HEK293 (cell line): ENCODE data around the gene FOXRED2.

ENCODE experiments used
- CTCF ChIA-PET: fragments of 350-600 bp; formaldehyde crosslinking; extraction: SDS; loops from one replicate; lab custom pipeline; 2021; ENCODE audit warnings: antibody characterized with exemption; lab: Yijun Ruan, JAX
- POLR2A ChIA-PET: fragments of 300-600 bp; formaldehyde crosslinking; extraction: SDS; loops from one replicate; lab custom pipeline; 2020; ENCODE audit warnings: antibody characterized with exemption, inconsistent platforms; lab: Yijun Ruan, JAX
- H3K27ac ChIP-seq: fragments of 200-500 bp; sonication (Bioruptor generic); 2 replicates; pipeline ENCODE4 v1.5.1; 2014; ENCODE audit warnings: low read depth, low read length, control low read depth, inconsistent platforms; ENCODE audit errors: extremely low read depth
- H3K36me3 ChIP-seq, 2 experiments: fragments of 200-500 bp in 1 of 2; sonication (Bioruptor generic) in 1 of 2; 1 replicate in 1 of 2; 2 replicates in 1 of 2; pipeline ENCODE4 v1.5.1; 2014 to 2017; ENCODE audit warnings: inconsistent platforms in 2 of 2, low read length in 2 of 2; ENCODE audit not compliant: control insufficient read depth in 2 of 2, insufficient read depth in 1 of 2
- H3K4me1 ChIP-seq: fragments of 200-500 bp; sonication (Bioruptor generic); 2 replicates; pipeline ENCODE4 v1.5.1; 2014; ENCODE audit warnings: mild to moderate bottlenecking, low read length, inconsistent platforms; ENCODE audit not compliant: control insufficient read depth, insufficient read depth
- H3K4me3 ChIP-seq: 2 replicates; pipeline ENCODE4 v1.5.1; 2011; ENCODE audit warnings: low read depth, mild to moderate bottlenecking, control low read depth, low read length, moderate library complexity
- H3K9me3 ChIP-seq: fragments of 200-500 bp; sonication (Bioruptor generic); 2 replicates; pipeline ENCODE4 v1.5.1; 2014; ENCODE audit warnings: low read depth, low read length, inconsistent platforms; ENCODE audit not compliant: control insufficient read depth, insufficient read depth
- KLF7 ChIP-seq: fragments of 450-650 bp; formaldehyde crosslinking; IDR thresholded peaks from 2 replicates; pipeline ENCODE4 v1.5.1; 2016; ENCODE audit warnings: missing biosample characterization, missing genetic modification characterization, borderline replicate concordance
- SALL2 ChIP-seq: fragments of 450-650 bp; formaldehyde crosslinking; IDR thresholded peaks from 2 replicates; pipeline ENCODE4 v1.5.0; 2017; ENCODE audit warnings: missing biosample characterization, mild to moderate bottlenecking, missing genetic modification characterization, borderline replicate concordance
- SETDB1 ChIP-seq: IDR thresholded peaks from one replicate; pipeline ENCODE4 v1.6.1; 2017; ENCODE audit warnings: mild to moderate bottlenecking, low read length, moderate library complexity, mixed read lengths; ENCODE audit not compliant: insufficient read length
- TCF7L2 ChIP-seq: IDR thresholded peaks from 2 replicates; pipeline ENCODE4 v1.6.1; 2011; ENCODE audit warnings: low read depth, mild to moderate bottlenecking, inconsistent platforms, low read length, moderate library complexity, borderline replicate concordance
- ZNF10 ChIP-seq: fragments of 450-650 bp; formaldehyde crosslinking; IDR thresholded peaks from 2 replicates; pipeline ENCODE4 v1.5.1; 2017; ENCODE audit warnings: missing biosample characterization, missing genetic modification characterization
- ZNF114 ChIP-seq: fragments of 450-650 bp; formaldehyde crosslinking; IDR thresholded peaks from 2 replicates; pipeline ENCODE4 v1.5.0; 2017; ENCODE audit warnings: missing biosample characterization, missing genetic modification characterization
- ZNF211 ChIP-seq: fragments of 450-650 bp; formaldehyde crosslinking; IDR thresholded peaks from 2 replicates; pipeline ENCODE4 v1.5.1; 2016; ENCODE audit warnings: low read depth, missing biosample characterization, missing genetic modification characterization
- ZNF335 ChIP-seq: fragments of 450-650 bp; formaldehyde crosslinking; conservative IDR thresholded peaks from 2 replicates; pipeline ENCODE4 v1.5.1; 2016; ENCODE audit warnings: missing biosample characterization, missing genetic modification characterization
- ZNF37A ChIP-seq: fragments of 450-650 bp; IDR thresholded peaks from 2 replicates; pipeline ENCODE4 v1.5.1; 2018; ENCODE audit warnings: missing biosample characterization, missing genetic modification characterization
- ZNF394 ChIP-seq: fragments of 450-650 bp; formaldehyde crosslinking; IDR thresholded peaks from 2 replicates; pipeline ENCODE4 v1.5.1; 2016; ENCODE audit warnings: missing biosample characterization, missing genetic modification characterization, mild to moderate bottlenecking, moderate library complexity, borderline replicate concordance
- ZNF416 ChIP-seq: fragments of 450-650 bp; formaldehyde crosslinking; IDR thresholded peaks from 2 replicates; pipeline ENCODE4 v1.5.1; 2016; ENCODE audit warnings: missing biosample characterization, missing genetic modification characterization
- ZNF501 ChIP-seq: fragments of 450-650 bp; formaldehyde crosslinking; IDR thresholded peaks from 2 replicates; pipeline ENCODE4 v1.5.1; 2016; ENCODE audit warnings: missing biosample characterization, missing genetic modification characterization
- ZNF571 ChIP-seq: fragments of 450-650 bp; formaldehyde crosslinking; IDR thresholded peaks from 2 replicates; pipeline ENCODE4 v1.5.0; 2017; ENCODE audit warnings: missing biosample characterization, missing genetic modification characterization
- ZNF600 ChIP-seq: fragments of 450-650 bp; formaldehyde crosslinking; IDR thresholded peaks from 2 replicates; pipeline ENCODE4 v1.5.1; 2016; ENCODE audit warnings: missing biosample characterization, missing genetic modification characterization
- ZNF629 ChIP-seq: fragments of 450-650 bp; formaldehyde crosslinking; IDR thresholded peaks from 2 replicates; pipeline ENCODE4 v1.5.1; 2017; ENCODE audit warnings: missing biosample characterization, missing genetic modification characterization
- ZNF654 ChIP-seq: fragments of 450-650 bp; formaldehyde crosslinking; IDR thresholded peaks from 2 replicates; pipeline ENCODE4 v1.5.1; 2016; ENCODE audit warnings: low read depth, missing biosample characterization, missing genetic modification characterization
- ZNF670 ChIP-seq: fragments of 450-650 bp; formaldehyde crosslinking; IDR thresholded peaks from 2 replicates; pipeline ENCODE4 v1.5.1; 2016; ENCODE audit warnings: missing biosample characterization, missing genetic modification characterization, low read depth
- ZNF677 ChIP-seq: fragments of 450-650 bp; IDR thresholded peaks from 2 replicates; pipeline ENCODE4 v1.5.0; 2018; ENCODE audit warnings: missing biosample characterization, mild to moderate bottlenecking, missing genetic modification characterization, moderate library complexity
- ZNF776 ChIP-seq: fragments of 450-650 bp; formaldehyde crosslinking; IDR thresholded peaks from 2 replicates; pipeline ENCODE4 v1.5.0; 2017; ENCODE audit warnings: missing biosample characterization, missing genetic modification characterization, borderline replicate concordance
- TF ChIP-seq, protein P1 (sequence below): fragments of 450-650 bp; formaldehyde crosslinking; IDR thresholded peaks from 2 replicates; pipeline ENCODE4 v1.5.1; 2017; ENCODE audit warnings: missing biosample characterization, mild to moderate bottlenecking, missing genetic modification characterization, moderate library complexity
- TF ChIP-seq, protein P2 (sequence below): fragments of 450-650 bp; formaldehyde crosslinking; IDR thresholded peaks from 2 replicates; pipeline ENCODE4 v1.5.1; 2016; ENCODE audit warnings: missing biosample characterization, missing genetic modification characterization
- TF ChIP-seq, protein P3 (sequence below): fragments of 450-650 bp; formaldehyde crosslinking; IDR thresholded peaks from 2 replicates; pipeline ENCODE4 v1.5.1; 2016; ENCODE audit warnings: missing biosample characterization, missing genetic modification characterization, low read depth
- TF ChIP-seq, protein P4 (sequence below): fragments of 450-650 bp; formaldehyde crosslinking; IDR thresholded peaks from 2 replicates; pipeline ENCODE4 v1.5.1; 2017; ENCODE audit warnings: missing biosample characterization, missing genetic modification characterization

FOXRED2 gene

DNA sequence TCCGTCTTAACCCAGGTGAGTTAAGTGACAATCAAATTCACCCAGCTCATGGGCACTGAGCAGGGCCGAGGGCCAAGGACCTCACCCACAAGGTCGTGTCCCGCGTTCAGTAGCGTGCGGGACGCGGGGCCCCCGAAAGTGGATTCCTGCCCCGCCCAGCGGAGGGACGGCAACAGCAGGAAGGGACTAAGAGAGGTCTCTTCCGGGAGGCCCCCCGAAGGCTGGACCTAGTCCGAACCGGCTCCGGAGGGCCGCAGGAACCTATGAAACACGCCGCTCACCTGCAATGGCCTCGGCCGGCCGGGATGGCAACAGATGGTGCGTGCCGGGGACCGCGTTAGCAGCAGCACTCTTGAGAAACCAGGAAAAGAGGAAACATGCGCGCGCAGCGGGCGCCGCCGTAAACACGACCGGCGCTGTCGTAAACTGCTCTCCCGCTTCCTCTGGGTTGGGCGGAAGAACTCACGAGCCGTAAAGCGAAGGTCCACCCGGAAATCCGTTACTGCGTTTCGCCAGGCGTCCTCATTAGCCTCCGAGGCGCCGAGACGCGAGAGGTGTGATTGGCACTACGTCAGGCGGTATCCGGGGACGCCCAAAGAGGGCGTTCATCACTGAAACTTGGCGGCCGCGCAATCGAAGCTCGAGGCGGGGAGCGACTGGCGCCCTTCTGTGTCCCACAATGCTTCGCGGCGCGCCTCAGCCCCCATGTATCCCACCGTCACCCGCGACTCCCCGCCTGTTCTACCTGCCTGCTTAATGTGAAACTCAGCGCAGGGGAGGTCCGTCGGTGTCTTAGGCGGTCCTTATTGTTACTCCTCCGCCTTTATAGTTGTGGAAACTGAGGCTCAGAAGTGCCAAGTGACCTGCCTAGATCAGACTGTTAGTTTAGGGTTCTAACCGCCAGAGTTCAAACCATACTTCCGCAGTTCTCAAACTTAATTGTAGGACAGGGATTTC, 22.2 kb upstream of the FOXRED2 start, which contains the start of gene EIF3D (continued):
- TF ChIP-seq ZNF114 (tag by site-specific recombination) (no peak), ZNF776 (tag by site-specific recombination) (no peak), ZNF211 (tag by site-specific recombination) (no peak), ZNF335 (tag by site-specific recombination) (peak; percentile 97), ZNF571 (tag by site-specific recombination) (no peak), ZNF670 (tag by site-specific recombination) (no peak)
- TF ChIP-seq, protein P1, sequence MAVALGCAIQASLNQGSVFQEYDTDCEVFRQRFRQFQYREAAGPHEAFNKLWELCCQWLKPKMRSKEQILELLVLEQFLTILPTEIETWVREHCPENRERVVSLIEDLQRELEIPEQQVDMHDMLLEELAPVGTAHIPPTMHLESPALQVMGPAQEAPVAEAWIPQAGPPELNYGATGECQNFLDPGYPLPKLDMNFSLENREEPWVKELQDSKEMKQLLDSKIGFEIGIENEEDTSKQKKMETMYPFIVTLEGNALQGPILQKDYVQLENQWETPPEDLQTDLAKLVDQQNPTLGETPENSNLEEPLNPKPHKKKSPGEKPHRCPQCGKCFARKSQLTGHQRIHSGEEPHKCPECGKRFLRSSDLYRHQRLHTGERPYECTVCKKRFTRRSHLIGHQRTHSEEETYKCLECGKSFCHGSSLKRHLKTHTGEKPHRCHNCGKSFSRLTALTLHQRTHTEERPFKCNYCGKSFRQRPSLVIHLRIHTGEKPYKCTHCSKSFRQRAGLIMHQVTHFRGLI (tag by site-specific recombination), result peak; percentile 50; the same call in 1 of the 2 replicates
- TF ChIP-seq, protein P2, sequence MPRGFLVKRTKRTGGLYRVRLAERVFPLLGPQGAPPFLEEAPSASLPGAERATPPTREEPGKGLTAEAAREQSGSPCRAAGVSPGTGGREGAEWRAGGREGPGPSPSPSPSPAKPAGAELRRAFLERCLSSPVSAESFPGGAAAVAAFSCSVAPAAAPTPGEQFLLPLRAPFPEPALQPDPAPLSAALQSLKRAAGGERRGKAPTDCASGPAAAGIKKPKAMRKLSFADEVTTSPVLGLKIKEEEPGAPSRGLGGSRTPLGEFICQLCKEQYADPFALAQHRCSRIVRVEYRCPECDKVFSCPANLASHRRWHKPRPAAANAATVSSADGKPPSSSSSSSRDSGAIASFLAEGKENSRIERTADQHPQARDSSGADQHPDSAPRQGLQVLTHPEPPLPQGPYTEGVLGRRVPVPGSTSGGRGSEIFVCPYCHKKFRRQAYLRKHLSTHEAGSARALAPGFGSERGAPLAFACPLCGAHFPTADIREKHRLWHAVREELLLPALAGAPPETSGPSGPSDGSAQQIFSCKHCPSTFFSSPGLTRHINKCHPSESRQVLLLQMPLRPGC, result no peak; the same call in 1 of the 2 replicates

DNA sequence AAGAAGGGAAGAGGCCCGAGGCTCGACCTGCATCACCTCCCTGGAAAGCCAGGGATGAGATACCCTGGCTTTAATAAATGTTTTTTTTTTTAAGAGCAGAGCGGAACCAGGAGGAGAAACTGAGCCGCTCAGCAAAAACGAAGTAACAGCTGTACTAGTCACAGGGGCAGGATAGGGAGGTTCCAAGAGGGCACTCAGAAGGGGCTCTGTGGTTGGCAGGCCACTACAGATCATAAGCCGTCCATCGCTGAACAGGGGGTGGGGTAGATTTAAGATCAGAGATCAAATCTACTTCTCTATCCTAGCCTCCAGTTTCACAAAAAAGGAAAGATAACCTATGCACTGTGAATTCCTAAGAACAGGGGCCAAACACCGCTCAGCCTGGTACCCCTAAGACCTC, 21.5 kb upstream of the FOXRED2 start:
- POLR2A ChIA-PET, result interaction anchor here (0.6 to 2.9 kb wide), 9 partner anchors 17 to 1007 kb away, joined by 3 to 14 read pairs (median 4); partner anchors contain the start of gene IFT27
- Histone ChIP-seq H3K4me1 (0 out of 2 replicates have a peak, but pooled peaks cover 5% of the 10 kb centered on the region), H3K27ac (peak overlapping the region; percentile 98), H3K9me3 (no peaks in the 10 kb centered on the region), H3K4me3 (peak overlapping the region; percentile 94), H3K36me3 (peaks cover 32 to 40% of the 10 kb centered on the region in 2 experiments)
- TF ChIP-seq ZNF501 (tag by site-specific recombination) (no peak), SALL2 (tag by site-specific recombination) (no peak), ZNF37A (tag by site-specific recombination) (no peak), SETDB1 (no peak), ZNF654 (tag by site-specific recombination) (no peak), ZNF211 (tag by site-specific recombination) (no peak), KLF7 (tag by site-specific recombination) (no peak), ZNF629 (tag by site-specific recombination) (no peak), ZNF600 (tag by site-specific recombination) (no peak), ZNF677 (tag by site-specific recombination) (no peak), ZNF416 (no peak), ZNF776 (tag by site-specific recombination) (no peak), ZNF394 (tag by site-specific recombination) (no peak), ZNF10 (no peak), TCF7L2 (no peak)
- TF ChIP-seq, protein P3, sequence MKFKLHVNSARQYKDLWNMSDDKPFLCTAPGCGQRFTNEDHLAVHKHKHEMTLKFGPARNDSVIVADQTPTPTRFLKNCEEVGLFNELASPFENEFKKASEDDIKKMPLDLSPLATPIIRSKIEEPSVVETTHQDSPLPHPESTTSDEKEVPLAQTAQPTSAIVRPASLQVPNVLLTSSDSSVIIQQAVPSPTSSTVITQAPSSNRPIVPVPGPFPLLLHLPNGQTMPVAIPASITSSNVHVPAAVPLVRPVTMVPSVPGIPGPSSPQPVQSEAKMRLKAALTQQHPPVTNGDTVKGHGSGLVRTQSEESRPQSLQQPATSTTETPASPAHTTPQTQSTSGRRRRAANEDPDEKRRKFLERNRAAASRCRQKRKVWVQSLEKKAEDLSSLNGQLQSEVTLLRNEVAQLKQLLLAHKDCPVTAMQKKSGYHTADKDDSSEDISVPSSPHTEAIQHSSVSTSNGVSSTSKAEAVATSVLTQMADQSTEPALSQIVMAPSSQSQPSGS (tag by site-specific recombination), result no peak
- TF ChIP-seq, protein P4, sequence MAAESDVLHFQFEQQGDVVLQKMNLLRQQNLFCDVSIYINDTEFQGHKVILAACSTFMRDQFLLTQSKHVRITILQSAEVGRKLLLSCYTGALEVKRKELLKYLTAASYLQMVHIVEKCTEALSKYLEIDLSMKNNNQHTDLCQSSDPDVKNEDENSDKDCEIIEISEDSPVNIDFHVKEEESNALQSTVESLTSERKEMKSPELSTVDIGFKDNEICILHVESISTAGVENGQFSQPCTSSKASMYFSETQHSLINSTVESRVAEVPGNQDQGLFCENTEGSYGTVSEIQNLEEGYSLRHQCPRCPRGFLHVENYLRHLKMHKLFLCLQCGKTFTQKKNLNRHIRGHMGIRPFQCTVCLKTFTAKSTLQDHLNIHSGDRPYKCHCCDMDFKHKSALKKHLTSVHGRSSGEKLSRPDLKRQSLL, result no peak
- CTCF ChIA-PET, result interaction anchor here (0.6 to 1.5 kb wide), 4 partner anchors 10 to 21 kb away, joined by 3 to 12 read pairs (median 4); no protein-coding TSS in a partner anchor
